Hepatocyte (in vitro differentiated cells): Measurements from ENCODE around the gene VWA5B2. TPM values are rescaled to one million over a fixed set of nuclear protein-coding genes. Genes with fewer than 3 reads are reported as not detected.

ENCODE experiments used
- DNase-seq: peaks from one replicate; pipeline ENCODE4 v3.0.0-alpha.2; 2016; ENCODE audit warnings: low spot score
- H2AFZ ChIP-seq: fragments of 200-600 bp; sonication (generic); 2 replicates; pipeline ENCODE4 v1.6.0; 2016; ENCODE audit warnings: antibody characterized with exemption, mild to moderate bottlenecking
- H3K27ac ChIP-seq: fragments of 200-600 bp; sonication (generic); 2 replicates; pipeline ENCODE4 v1.5.1; 2016; ENCODE audit warnings: mild to moderate bottlenecking
- H3K27me3 ChIP-seq: fragments of 200-600 bp; sonication (generic); 2 replicates; pipeline ENCODE4 v1.6.1; 2016
- H3K36me3 ChIP-seq: fragments of 200-600 bp; sonication (generic); replicated peaks from 2 replicates; pipeline ENCODE4 v1.5.1; 2016; ENCODE audit warnings: low read depth; ENCODE audit not compliant: insufficient read depth
- H3K4me1 ChIP-seq: fragments of 200-600 bp; sonication (generic); 2 replicates; pipeline ENCODE4 v1.5.1; 2016; ENCODE audit warnings: mild to moderate bottlenecking, moderate library complexity; ENCODE audit not compliant: insufficient read depth
- H3K4me2 ChIP-seq: fragments of 200-600 bp; sonication (generic); 2 replicates; pipeline ENCODE4 v1.6.0; 2016
- H3K4me3 ChIP-seq: fragments of 200-600 bp; sonication (generic); 2 replicates; pipeline ENCODE4 v1.5.1; 2016; ENCODE audit warnings: mild to moderate bottlenecking
- H3K79me2 ChIP-seq: fragments of 200-600 bp; sonication (generic); 2 replicates; pipeline ENCODE4 v1.6.0; 2017; ENCODE audit warnings: mild to moderate bottlenecking
- H3K9me2 ChIP-seq: fragments of 200-600 bp; sonication (generic); replicated peaks from 2 replicates; pipeline ENCODE4 v1.6.0; 2017; ENCODE audit warnings: mild to moderate bottlenecking; ENCODE audit not compliant: insufficient read depth
- H3K9me3 ChIP-seq: fragments of 200-600 bp; sonication (generic); 2 replicates; pipeline ENCODE4 v1.5.1; 2016; ENCODE audit warnings: low read depth, mild to moderate bottlenecking
- H4K20me1 ChIP-seq: fragments of 200-600 bp; sonication (generic); 2 replicates; pipeline ENCODE4 v1.6.0; 2016; ENCODE audit warnings: mild to moderate bottlenecking; ENCODE audit not compliant: insufficient read depth, poor library complexity, severe bottlenecking
- EZH2 ChIP-seq: fragments of 200-600 bp; sonication (generic); IDR thresholded peaks from 2 replicates; pipeline ENCODE4 v1.6.1; 2016; ENCODE audit warnings: antibody characterized with exemption, mild to moderate bottlenecking, borderline replicate concordance
- EZH2phosphoT487 ChIP-seq: fragments of 200-600 bp; sonication (generic); IDR thresholded peaks from one replicate; pipeline ENCODE4 v1.6.1; 2018; ENCODE audit warnings: antibody characterized with exemption, mild to moderate bottlenecking, low read depth, moderate library complexity; ENCODE audit not compliant: unreplicated experiment, severe bottlenecking
- WGBS: methylation state at CpG from one replicate; pipeline ENCODE4 v1.1.6; 2016; ENCODE audit warnings: low lambda C conversion rate; ENCODE audit errors: missing lambda C conversion rate; 5-methylcytosine and 5-hydroxymethylcytosine counted together
- polyA plus RNA-seq: library from polyadenylated mRNA; unstranded; fragments of >200 nt; fragmentation: Nextera tagmentation; extraction: Ambion mirVana; gene quantifications from 2 replicates; pipeline ENCODE4 v1.2.1, GENCODE V29; 2016
- total RNA-seq: library from RNA; depleted of rRNA; stranded (reverse); fragments of >200 nt; gene quantifications from 2 replicates; pipeline ENCODE4 v1.2.3, GENCODE V29; 2014
- TF ChIP-seq, protein P1 (sequence below): fragments of 200-600 bp; sonication (generic); IDR thresholded peaks from 2 replicates; pipeline ENCODE4 v1.5.1; 2016; ENCODE audit warnings: antibody characterized with exemption, mild to moderate bottlenecking; ENCODE audit not compliant: poor library complexity

The VWA5B2 gene
- total and polyA plus RNA-seq, 2 experiments from 2014 or later = 1.0 to 3.2 TPM

DNA sequence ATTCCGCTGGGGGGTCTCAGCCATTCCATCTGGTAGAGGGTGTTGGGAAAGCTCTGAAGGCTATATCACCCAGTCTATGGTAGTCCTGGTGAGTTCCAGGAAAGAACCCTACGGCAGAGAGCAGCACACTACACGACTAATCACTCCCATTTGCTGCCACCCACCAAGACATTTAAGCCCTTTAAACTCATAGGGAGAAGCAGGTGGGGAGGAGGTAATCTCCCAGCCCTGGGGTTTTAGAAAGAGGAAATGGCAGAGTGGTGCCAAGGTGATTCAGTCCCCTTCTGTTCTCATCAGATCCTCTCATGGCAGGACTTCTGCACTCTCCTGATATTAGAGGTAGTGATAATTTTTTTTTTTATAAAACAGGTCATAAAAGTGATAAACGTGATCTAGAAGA is 10.6 kb upstream of the VWA5B2 start:
- no peak overlapping the region for H3K4me3 ChIP-seq
- H3K4me1 ChIP-seq = no peaks in the 10 kb centered on the region

DNA sequence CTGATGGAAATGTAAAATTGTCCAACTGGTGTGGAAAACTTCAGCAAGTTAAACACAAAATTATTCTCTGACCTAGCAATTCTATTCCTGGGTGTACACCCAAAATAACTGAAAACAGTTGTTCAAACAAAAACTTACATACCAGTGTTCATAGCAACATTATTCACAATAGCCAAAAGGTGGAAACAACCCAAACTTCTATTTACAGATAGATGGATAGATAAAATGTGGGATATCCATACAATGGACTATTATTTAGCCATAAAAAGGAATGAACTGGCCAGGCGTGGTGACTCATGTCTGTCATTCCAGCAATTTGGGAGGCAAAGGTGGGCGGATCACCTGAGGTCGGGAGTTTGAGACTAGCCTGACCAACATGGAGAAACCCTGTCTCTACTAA is 6.9 kb upstream of the VWA5B2 start:
- Histone ChIP-seq H3K9me3 (no peaks in the 10 kb centered on the region), H3K27me3 (peaks cover 16% of the 10 kb centered on the region)

More for the DNA sequence above, 10.6 kb upstream of the VWA5B2 start:
- no peak for DNase-seq
- Histone ChIP-seq H2AFZ (no peak overlapping the region), H3K79me2 (no peaks in the 10 kb centered on the region), H3K9me3 (no peaks in the 10 kb centered on the region), H4K20me1 (no peaks in the 10 kb centered on the region), H3K4me2 (no peak overlapping the region), H3K9me2 (no peaks in the 10 kb centered on the region), H3K27me3 (no peaks in the 10 kb centered on the region), H3K27ac (no peak overlapping the region), H3K36me3 (no peaks in the 10 kb centered on the region)
- TF ChIP-seq, protein P1, sequence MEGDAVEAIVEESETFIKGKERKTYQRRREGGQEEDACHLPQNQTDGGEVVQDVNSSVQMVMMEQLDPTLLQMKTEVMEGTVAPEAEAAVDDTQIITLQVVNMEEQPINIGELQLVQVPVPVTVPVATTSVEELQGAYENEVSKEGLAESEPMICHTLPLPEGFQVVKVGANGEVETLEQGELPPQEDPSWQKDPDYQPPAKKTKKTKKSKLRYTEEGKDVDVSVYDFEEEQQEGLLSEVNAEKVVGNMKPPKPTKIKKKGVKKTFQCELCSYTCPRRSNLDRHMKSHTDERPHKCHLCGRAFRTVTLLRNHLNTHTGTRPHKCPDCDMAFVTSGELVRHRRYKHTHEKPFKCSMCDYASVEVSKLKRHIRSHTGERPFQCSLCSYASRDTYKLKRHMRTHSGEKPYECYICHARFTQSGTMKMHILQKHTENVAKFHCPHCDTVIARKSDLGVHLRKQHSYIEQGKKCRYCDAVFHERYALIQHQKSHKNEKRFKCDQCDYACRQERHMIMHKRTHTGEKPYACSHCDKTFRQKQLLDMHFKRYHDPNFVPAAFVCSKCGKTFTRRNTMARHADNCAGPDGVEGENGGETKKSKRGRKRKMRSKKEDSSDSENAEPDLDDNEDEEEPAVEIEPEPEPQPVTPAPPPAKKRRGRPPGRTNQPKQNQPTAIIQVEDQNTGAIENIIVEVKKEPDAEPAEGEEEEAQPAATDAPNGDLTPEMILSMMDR = no peak
- TF ChIP-seq EZH2phosphoT487 (no peak), EZH2 (no peak)
- 60% methylated on average over 4 of the region's 4 CpGs for WGBS

DNA sequence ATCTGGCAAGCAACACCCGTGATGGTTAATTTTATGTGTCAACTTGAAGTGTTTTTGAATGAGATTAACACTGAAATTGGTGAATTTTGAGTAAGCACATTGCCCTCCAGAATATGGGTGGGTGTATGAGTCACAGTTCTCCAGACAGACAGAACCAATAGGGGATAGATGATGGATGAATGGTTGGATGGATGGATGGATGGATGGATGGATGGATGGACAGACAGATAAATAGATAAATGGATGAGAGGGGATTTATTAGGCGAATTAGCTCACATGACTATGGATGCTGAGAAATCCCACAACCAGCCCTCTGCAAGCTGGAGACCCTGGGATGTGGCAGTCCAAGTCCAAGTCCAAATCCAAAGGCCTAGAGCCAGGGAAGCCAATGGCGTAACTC is 5.4 kb upstream of the VWA5B2 start:
- no peak overlapping the region for H3K4me2 ChIP-seq
- H3K4me1 ChIP-seq = no peaks in the 10 kb centered on the region
- no peak overlapping the region for H2AFZ ChIP-seq
- no peak overlapping the region for H3K27ac ChIP-seq
- WGBS = 81% methylated on average over 3 of the region's 3 CpGs
- H4K20me1 ChIP-seq = no peaks in the 10 kb centered on the region
- no peaks in the 10 kb centered on the region for H3K9me3 ChIP-seq
- TF ChIP-seq EZH2 (no peak), EZH2phosphoT487 (no peak)
- TF ChIP-seq, protein P1 = no peak
- no peak overlapping the region for H3K4me3 ChIP-seq
- peaks cover 29% of the 10 kb centered on the region for H3K27me3 ChIP-seq
- no peaks in the 10 kb centered on the region for H3K9me2 ChIP-seq
- H3K79me2 ChIP-seq = no peaks in the 10 kb centered on the region
- H3K36me3 ChIP-seq = no peaks in the 10 kb centered on the region
- DNase-seq = no peak

More for the DNA sequence above, 6.9 kb upstream of the VWA5B2 start:
- Histone ChIP-seq H3K4me2 (no peak overlapping the region), H3K27ac (no peak overlapping the region), H2AFZ (no peak overlapping the region), H4K20me1 (no peaks in the 10 kb centered on the region), H3K9me2 (no peaks in the 10 kb centered on the region), H3K79me2 (no peaks in the 10 kb centered on the region), H3K4me1 (no peaks in the 10 kb centered on the region), H3K4me3 (no peak overlapping the region), H3K36me3 (no peaks in the 10 kb centered on the region)
- DNase-seq = no peak
- WGBS = 75% methylated on average over 3 of the region's 3 CpGs
- TF ChIP-seq, protein P1 = no peak
- no peak for TF ChIP-seq EZH2
- no peak for TF ChIP-seq EZH2phosphoT487

DNA sequence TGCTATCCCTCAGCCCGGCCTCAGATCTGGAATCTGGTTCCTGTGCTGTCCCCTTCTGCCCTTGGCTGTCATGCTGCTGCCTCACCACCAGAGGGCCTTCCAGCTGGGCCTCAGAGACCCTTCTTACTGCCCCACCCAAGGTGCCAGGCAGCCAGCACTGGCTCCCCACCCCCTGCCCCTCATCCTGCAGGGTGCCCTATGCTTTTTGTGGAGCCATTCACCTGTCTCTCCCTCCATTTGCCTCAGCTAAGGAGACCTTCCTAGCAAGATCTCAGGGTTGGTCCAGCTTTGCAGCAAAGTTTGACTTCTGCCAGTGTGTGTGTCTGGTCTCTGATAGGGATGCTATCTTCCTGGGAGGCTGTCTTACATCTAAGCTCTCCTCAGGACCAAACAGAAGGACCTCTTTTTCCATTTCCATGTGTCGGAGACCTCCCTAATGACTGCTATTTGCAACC is 1.9 kb upstream of the VWA5B2 start:
- Histone ChIP-seq H3K36me3 (no peaks in the 10 kb centered on the region), H4K20me1 (no peaks in the 10 kb centered on the region), H2AFZ (no peak overlapping the region), H3K27me3 (peaks cover 57% of the 10 kb centered on the region), H3K4me3 (no peak overlapping the region), H3K27ac (no peak overlapping the region), H3K4me1 (peaks cover 12% of the 10 kb centered on the region), H3K9me2 (no peaks in the 10 kb centered on the region), H3K9me3 (no peaks in the 10 kb centered on the region), H3K79me2 (no peaks in the 10 kb centered on the region), H3K4me2 (no peak overlapping the region)
- no peak for DNase-seq
- 69% methylated on average over 2 of the region's 2 CpGs for WGBS
- TF ChIP-seq EZH2phosphoT487 (no peak), EZH2 (no peak)
- TF ChIP-seq, protein P1 = peak; percentile 59
